Upper lobe of right lung (tissue), 1 donor: ENCODE data around the gene BACH2. TPM values are rescaled to one million over a fixed set of nuclear protein-coding genes. Genes with fewer than 3 reads are reported as not detected.

Source experiments
- ATAC-seq: fragments of 200-7000 bp; cut with Tn5 transposase; one replicate; pipeline ENCODE4 v1.9.1; 2020; ENCODE audit warnings: mild to moderate bottlenecking, moderate library complexity
- DNase-seq: peaks from one replicate; pipeline ENCODE4 v3.0.0-alpha.2; 2020
- H3K27ac ChIP-seq: fragments of 200-600 bp; one replicate; pipeline ENCODE4 v1.8.0; 2022
- H3K27me3 ChIP-seq: fragments of 200-600 bp; one replicate; pipeline ENCODE4 v1.8.0; 2022; ENCODE audit warnings: mild to moderate bottlenecking
- H3K36me3 ChIP-seq: fragments of 200-600 bp; one replicate; pipeline ENCODE4 v1.8.0; 2022
- H3K4me1 ChIP-seq: fragments of 200-600 bp; one replicate; pipeline ENCODE4 v1.8.0; 2022
- H3K4me3 ChIP-seq: fragments of 200-600 bp; one replicate; pipeline ENCODE4 v1.8.0; 2022; ENCODE audit warnings: mild to moderate bottlenecking
- H3K9me3 ChIP-seq: fragments of 200-600 bp; one replicate; pipeline ENCODE4 v1.8.0; 2022
- CTCF ChIP-seq: fragments of 200-600 bp; IDR thresholded peaks from one replicate; pipeline ENCODE4 v1.8.0; 2022; ENCODE audit warnings: antibody characterized with exemption
- intact Hi-C: fragments of 100-400 bp; cut with DNase I; formaldehyde crosslinking; loops from one replicate; pipeline ENCODE4 v1.11.0; 2022
- total RNA-seq: library from RNA; stranded (reverse); fragmentation: NEBNext Ultra II Directional; extraction: Animal tissue kit (Norgen Biotek cat#: 25700); gene quantifications from one replicate; pipeline ENCODE4 v1.2.1, GENCODE V29; 2021
- donor health status: DM: no; HTN: yes; CAD: no; lungs with severe emphysema.

Gene BACH2
- total RNA-seq, 1 donor from 2014 or later: 4.9 TPM

GRCh38 chr6:90184334-90185298, 112.0 kb downstream of the BACH2 start:
- Histone ChIP-seq H3K36me3 (no peaks in the 10 kb centered on the region), H3K27me3 (no peaks in the 10 kb centered on the region), H3K27ac (no peak overlapping the region), H3K4me3 (no peak overlapping the region), H3K9me3 (no peaks in the 10 kb centered on the region), H3K4me1 (peaks cover 23% of the 10 kb centered on the region)
- TF ChIP-seq CTCF: no peak
- intact Hi-C loops: no loop called here
- DNase-seq: no peak
- peak; percentile 78 for ATAC-seq

- intact Hi-C loops: no loop called here
- peak overlapping the region; percentile 7 for H3K27ac ChIP-seq
- no peak for TF ChIP-seq CTCF
- ATAC-seq (no peak), DNase-seq (no peak)
- no peaks in the 10 kb centered on the region for H3K9me3 ChIP-seq
- peaks cover 27% of the 10 kb centered on the region for H3K4me1 ChIP-seq
- H3K4me3 ChIP-seq: no peak overlapping the region
- no peaks in the 10 kb centered on the region for H3K36me3 ChIP-seq
- H3K27me3 ChIP-seq: no peaks in the 10 kb centered on the region
These were observed 112.9 kb downstream of the BACH2 start for GRCh38 chr6:90183587-90184333.

GRCh38 chr6:90180526-90180925, 116.1 kb downstream of the BACH2 start:
- ATAC-seq (no peak), DNase-seq (no peak)
- no peaks in the 10 kb centered on the region for H3K36me3 ChIP-seq
- H3K4me3 ChIP-seq: no peak overlapping the region
- no peaks in the 10 kb centered on the region for H3K9me3 ChIP-seq
- H3K27me3 ChIP-seq: no peaks in the 10 kb centered on the region
- H3K4me1 ChIP-seq: peaks cover 30% of the 10 kb centered on the region
- no peak for TF ChIP-seq CTCF
- H3K27ac ChIP-seq: no peak overlapping the region
- intact Hi-C loops: no loop called here

- no peaks in the 10 kb centered on the region for H3K27me3 ChIP-seq
- H3K9me3 ChIP-seq: no peaks in the 10 kb centered on the region
- no peak for DNase-seq
- H3K4me3 ChIP-seq: no peak overlapping the region
- no peak overlapping the region for H3K27ac ChIP-seq
- intact Hi-C loops: no loop called here
- peaks cover 23% of the 10 kb centered on the region for H3K4me1 ChIP-seq
- no peak for ATAC-seq
- peak; percentile 55 for TF ChIP-seq CTCF
- H3K36me3 ChIP-seq: no peaks in the 10 kb centered on the region
These were observed 117.2 kb downstream of the BACH2 start for GRCh38 chr6:90179190-90180169.

GRCh38 chr6:90178384-90178855, 118.2 kb downstream of the BACH2 start:
- Histone ChIP-seq H3K27ac (peak overlapping the region; percentile 66), H3K27me3 (no peaks in the 10 kb centered on the region), H3K4me1 (peaks cover 19% of the 10 kb centered on the region), H3K36me3 (no peaks in the 10 kb centered on the region), H3K9me3 (no peaks in the 10 kb centered on the region), H3K4me3 (no peak overlapping the region)
- intact Hi-C loops: no loop called here
- ATAC-seq (peak; percentile 48), DNase-seq (no peak)
- no peak for TF ChIP-seq CTCF
